Stimulated activated CD4-positive, alpha-beta T cell treated with anti-CD3 and anti-CD28 coated beads, TNF-alpha, amount 100 ng/mL, for 4 hours (primary cell): ENCODE measurements around the gene SMARCC1.
"Not testable (repeated sequence)": the region's sequence is repeated elsewhere in the genome, so short reads cannot be mapped to it uniquely, and the experiment has no call there.

Source experiments
- DNase-seq, 3 experiments: peaks; one replicate each; pipeline ENCODE4 v3.0.0-alpha.2; 2020; ENCODE audit warnings: low read depth in 3 of 3

The SMARCC1 gene

DNA sequence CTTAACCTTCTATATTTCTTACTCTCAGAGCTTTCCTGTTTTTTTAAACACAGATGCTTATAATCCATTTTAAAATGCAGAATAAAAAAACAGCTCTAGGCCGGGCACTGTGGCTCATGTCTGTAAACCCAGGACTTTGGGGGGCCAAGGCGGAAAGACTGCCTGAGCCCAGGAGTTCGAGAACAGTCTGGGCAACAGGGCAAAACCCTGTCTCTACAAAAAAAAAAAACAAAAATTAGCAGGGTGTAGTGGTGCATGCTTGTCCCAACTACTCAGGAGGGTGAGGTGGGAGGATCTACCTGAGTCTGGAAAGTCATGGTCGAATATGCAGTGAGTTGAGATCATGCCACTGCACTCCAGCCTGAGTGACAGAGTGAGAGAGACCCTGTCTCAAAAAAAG lies 15.5 kb downstream of the SMARCC1 start:
- DNase-seq, result no peak

- DNase-seq, result no peak
These were observed 19.5 kb downstream of the SMARCC1 start for GRCh38 chr3:47762233-47762632.

- no peak for DNase-seq
These were observed 20.6 kb downstream of the SMARCC1 start for GRCh38 chr3:47761046-47761445.

DNA sequence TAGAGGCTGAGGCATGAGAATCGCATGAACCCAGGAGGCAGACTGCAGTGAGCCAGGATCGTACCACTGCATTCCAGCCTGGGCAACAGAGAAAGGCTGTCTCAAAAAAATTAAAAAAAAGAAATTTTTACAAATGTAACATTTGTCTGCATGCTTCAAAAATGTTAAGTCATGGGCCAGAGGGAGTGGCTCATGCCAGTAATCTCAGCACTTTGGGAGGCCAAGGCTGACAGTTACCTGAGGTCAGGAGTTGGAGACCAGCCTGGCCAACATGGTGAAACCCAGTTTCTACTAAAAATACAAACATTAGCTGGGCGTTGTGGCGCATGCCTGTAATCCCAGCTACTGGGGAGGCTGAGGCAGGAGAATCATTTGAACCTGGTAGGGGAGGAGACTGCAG lies 21.5 kb downstream of the SMARCC1 start:
- not testable (repeated sequence) for DNase-seq

DNA sequence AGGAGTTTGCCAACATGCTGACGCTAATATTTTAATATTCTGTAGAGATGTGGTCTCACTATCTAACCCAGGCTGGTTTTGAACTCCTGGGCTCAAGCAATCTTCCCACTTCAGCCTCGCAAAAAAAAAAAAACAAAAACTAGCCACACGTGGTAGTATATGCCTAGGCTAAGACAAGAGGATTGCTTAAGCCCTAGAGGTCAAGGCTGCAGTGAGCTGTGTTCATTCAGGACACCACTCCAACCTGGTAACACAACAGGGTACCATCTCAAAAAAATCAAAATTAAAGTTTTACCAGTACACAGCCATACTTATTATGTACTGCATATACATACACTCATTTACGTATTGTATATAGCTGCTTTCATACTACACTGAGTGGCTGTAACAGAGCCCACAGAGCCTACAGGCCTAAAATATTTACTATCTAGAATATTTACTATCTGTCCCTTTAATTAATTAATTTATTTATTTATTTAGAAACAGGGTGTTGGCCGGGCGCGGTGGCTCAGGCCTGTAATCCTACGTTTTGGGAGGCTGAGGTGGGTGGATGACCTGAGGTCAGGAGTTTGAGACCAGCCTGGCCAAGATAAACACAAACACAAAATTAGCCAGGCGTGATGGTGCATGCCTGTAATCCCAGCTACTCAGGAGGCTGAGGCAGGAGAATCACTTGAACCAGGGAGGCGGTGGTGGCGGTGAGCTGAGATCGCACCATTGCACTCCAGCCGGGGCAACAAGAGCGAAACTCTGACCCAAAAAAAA lies 23.2 kb downstream of the SMARCC1 start:
- no peak for DNase-seq

DNA sequence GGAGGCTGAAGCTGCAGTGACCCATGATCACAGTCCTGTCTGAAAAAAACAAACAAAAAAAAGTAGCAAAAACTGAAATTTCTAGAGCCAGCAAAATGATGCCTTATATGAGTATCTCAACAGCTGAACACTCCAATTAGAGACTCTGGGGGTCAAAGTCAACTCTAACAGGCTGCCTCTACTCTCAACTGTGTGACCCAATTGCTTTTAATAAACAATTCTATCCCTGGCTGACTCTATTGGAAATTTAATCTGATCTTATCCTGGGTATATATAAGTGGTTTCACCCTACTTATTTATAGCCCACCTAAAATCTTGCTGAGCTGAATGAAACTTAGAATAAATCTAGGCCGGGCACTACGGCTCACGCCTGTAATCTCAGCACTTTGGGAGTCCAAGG lies 29.0 kb downstream of the SMARCC1 start:
- DNase-seq, result no peak

DNA sequence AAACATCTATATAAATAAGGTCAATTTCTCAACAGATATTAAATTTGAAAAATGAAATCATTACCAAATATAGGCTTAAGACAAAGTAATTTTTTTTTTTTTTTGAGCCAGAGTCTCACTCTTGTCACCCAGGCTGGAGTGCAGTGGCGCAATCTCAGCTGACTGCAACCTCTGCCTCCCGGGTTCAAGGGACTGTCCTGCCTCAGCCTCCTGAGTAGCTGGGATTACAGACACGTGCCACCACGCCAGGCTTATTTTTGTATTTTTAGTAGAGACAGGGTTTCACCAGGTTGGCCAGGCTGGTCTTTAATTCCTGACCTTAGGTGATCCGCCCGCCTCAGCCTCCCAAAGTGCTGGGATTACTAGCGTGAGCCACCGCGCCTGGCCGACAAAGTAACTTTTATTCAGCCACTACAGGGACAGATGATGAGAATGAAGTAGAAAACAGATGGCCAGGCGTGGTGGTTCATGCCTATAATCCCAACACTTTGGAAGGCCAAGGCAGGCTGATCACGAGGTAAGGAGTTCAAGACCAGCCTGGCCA lies 30.8 kb downstream of the SMARCC1 start:
- not testable (repeated sequence) for DNase-seq

DNA sequence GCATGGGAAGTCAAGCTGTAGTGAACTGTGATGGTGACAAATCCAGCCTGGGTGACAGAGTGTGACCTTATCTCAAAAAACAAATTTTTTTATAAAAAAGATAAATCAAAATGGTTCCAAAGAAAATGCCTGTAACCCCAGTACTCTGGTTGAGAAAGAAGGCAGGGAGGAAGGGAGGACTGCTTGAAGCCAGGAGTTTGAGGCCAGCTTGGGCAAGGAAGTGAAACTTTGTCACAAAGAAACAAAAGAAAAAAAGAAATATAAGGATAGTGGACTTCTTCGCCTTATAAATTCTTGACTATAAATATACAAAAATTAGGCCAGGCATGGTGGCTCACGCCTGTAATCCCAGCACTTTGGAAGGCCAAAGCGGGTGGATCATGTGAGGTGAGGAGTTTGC lies 34.1 kb downstream of the SMARCC1 start:
- DNase-seq, result no peak

GRCh38 chr3:47746264-47746663 lies 35.4 kb downstream of the SMARCC1 start:
- no peak for DNase-seq

DNA sequence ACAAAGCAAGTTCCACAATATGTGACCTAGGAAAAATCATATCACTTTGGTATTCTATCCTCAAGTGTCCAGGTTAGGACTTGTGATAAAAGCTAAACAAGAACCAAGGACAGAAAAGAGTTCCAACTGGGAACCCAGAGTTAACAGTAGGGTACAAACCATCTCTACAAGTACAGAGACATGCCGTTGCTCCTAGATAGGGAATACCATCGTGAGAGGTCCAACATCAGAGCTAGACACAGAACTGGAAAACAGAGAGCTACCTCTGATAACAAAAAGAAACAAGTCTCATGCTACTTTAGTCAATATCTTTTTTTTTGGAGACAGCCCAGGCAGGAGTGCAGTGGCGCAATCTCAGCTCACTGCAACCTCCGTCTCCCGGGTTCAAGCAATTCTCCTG lies 37.8 kb downstream of the SMARCC1 start:
- DNase-seq, result no peak

- not testable (repeated sequence) for DNase-seq
These were observed 38.3 kb downstream of the SMARCC1 start for GRCh38 chr3:47743352-47743751.

GRCh38 chr3:47741925-47742324 lies 39.8 kb downstream of the SMARCC1 start:
- no peak for DNase-seq

DNA sequence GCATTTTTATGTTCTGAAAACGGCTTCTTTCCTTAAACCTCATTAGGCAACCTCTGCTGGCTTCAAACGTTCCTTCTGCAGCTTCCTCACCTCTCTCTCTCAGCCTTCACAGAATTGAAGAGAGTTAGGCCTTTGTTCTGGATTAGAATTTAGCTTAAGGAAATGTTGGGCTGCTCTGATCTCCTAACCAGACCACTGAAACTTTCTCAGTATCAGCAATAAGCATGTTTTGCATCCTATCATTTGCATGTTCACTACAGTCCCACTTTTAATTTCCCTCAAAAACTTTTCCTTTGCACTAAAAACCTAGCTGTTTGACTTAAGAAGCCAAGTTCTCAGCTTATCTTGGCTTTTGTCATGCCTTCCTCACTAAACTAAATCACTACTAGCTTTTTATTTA lies 49.5 kb downstream of the SMARCC1 start:
- DNase-seq, result no peak

DNA sequence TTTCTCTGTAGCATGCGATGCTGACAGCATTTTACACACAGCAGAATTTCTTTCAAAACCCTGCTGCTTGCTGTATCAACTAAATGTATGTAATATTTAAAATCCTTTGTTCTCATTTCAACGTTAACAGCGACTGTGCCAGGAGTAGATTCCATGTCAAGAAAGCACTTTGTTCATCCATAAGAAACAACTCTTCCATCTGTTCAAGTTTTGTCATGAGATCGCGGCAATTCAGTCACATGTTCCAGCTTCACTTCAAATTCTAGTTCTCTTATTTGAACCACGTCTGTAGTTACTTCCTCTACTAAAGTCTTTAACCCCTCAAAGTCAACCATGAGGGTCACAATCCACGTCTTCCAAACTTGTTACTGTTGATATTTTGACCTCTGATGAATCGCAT lies 50.6 kb downstream of the SMARCC1 start:
- no peak for DNase-seq

GRCh38 chr3:47722859-47723258 lies 58.8 kb downstream of the SMARCC1 start:
- no peak for DNase-seq

- DNase-seq, result not testable (repeated sequence)
These were observed 64.2 kb downstream of the SMARCC1 start for GRCh38 chr3:47717448-47717847.

DNA sequence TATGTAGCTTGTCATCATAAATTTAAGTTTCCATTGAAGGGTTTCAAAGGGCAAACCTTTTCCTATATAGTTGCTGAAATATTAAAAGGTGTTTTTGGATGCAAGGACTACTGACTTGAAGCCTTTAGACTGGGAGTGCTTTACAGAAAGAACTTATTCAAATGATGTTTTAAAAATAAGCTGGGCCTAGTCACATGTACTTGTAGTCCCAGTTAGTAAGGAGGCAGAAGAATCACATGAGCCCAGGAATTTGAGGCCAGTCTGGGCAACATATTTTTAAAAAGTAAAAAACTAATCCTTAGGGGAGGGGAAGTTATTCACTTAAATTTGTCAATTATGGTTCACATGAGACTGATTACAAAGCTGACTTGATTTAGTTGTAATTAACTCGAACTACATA lies 65.0 kb downstream of the SMARCC1 start:
- no peak for DNase-seq

DNA sequence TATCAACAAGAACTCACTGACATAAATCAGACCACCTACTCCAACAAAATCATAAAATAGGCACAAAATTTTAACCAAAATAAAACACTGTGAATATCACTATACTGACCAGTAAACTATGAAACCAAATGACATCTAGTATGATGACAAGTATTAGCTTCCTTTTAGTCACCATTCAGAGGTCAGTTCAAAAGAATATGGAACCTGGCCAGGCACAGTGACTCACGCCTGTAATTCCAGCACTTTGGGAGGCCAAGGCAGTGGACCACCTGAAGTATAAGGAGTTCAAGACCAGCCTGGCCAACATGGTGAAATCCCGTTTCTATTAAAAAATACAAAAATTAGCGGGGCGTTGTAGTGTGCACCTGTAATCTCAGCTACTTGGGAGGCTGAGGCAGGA lies 65.8 kb downstream of the SMARCC1 start:
- no peak for DNase-seq

GRCh38 chr3:47714606-47715005 lies 67.1 kb downstream of the SMARCC1 start:
- DNase-seq, result no peak

DNA sequence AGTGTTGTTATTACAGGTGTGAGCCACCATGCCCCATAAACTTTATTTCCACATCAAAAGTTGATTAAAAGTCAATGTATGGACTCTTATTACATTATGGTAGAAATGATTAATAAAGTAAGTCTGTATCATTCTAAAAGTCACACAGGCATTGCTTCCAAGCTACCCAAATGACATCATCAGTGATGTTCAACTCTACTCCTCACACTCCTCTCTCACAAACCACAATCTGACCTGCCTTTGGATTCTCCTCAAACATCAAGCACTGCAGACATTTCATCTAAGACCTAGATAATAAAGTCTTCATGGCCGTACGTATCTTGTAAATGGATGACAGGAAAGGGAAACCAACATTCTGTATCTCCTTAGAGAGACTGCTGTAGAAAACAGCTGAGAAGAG lies 68.0 kb downstream of the SMARCC1 start:
- no peak for DNase-seq

GRCh38 chr3:47712398-47712797 lies 69.3 kb downstream of the SMARCC1 start:
- DNase-seq, result no peak

DNA sequence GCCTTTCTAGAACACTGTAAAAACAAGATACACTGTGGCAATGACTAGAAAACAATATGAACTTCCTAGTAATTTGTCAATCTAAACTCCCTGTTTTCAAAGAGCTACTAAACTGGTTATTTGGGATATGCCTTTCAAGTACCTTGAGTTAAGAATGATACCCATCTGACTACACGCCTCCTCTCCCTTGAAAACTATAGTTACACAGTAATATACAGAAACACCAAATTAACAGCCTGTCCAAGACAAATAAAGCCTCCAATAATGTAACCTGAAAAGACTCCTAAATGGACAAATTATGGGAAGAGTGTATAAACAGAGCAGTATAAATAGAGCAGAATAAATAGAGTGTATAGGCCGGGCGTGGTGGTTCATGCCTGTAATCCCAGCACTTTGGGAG lies 70.1 kb downstream of the SMARCC1 start:
- DNase-seq, result no peak

DNA sequence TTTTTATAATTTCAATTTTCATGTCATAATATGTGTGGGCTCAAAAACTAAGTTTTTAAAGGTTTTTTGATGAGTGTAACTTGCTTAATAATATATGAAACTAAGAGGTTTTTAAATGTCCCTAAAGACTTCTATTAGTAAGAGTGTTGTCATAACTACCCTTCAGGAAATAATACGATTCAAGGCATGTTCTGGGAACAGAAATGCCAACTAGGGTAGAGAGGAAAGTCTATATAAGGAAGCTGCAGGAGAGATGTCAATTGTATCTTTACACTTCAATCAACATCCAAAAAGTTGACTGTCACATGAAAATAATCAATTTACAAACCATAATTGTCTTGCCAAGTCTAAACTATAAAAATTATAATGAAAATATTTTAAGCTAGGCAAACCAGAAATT lies 76.3 kb downstream of the SMARCC1 start:
- DNase-seq, result no peak

GRCh38 chr3:47704237-47704612 lies 77.5 kb downstream of the SMARCC1 start:
- DNase-seq, result no peak
